MM.1S (cell line): Measurements from ENCODE around the gene PRSS27.

Experiments used
- DNase-seq: peaks from one replicate; pipeline ENCODE4 v3.0.0-alpha.2; 2015
- H2AFZ ChIP-seq: fragments of 300-600 bp; sonication (generic); 2 replicates; pipeline ENCODE4 v1.6.0; 2016; ENCODE audit warnings: antibody characterized with exemption, low read length
- H3F3A ChIP-seq: fragments of 300-600 bp; sonication (generic); 2 replicates; pipeline ENCODE4 v1.6.1; 2016; ENCODE audit warnings: mild to moderate bottlenecking, antibody characterized with exemption, low read length, moderate library complexity, mixed read lengths; ENCODE audit not compliant: insufficient read depth
- H3K27ac ChIP-seq: fragments of 300-600 bp; sonication (generic); 2 replicates; pipeline ENCODE4 v1.5.1; 2016; ENCODE audit warnings: mild to moderate bottlenecking, low read length
- H3K27me3 ChIP-seq: fragments of 300-600 bp; sonication (generic); replicated peaks from 2 replicates; pipeline ENCODE4 v1.6.0; 2016; ENCODE audit warnings: low read length; ENCODE audit not compliant: insufficient read depth
- H3K36me3 ChIP-seq: fragments of 300-600 bp; sonication (generic); replicated peaks from 2 replicates; pipeline ENCODE4 v1.6.1; 2016; ENCODE audit warnings: mild to moderate bottlenecking, low read length, mixed read lengths; ENCODE audit not compliant: insufficient read depth
- H3K4me1 ChIP-seq: fragments of 300-600 bp; sonication (generic); 2 replicates; pipeline ENCODE4 v1.6.1; 2016; ENCODE audit warnings: low read length, mixed read lengths
- H3K4me2 ChIP-seq: fragments of 300-600 bp; sonication (generic); 2 replicates; pipeline ENCODE4 v1.6.0; 2016; ENCODE audit warnings: low read depth, low read length
- H3K4me3 ChIP-seq: fragments of 300-600 bp; sonication (generic); 2 replicates; pipeline ENCODE4 v1.5.1; 2016; ENCODE audit warnings: low read length, mixed read lengths
- H3K79me2 ChIP-seq: fragments of 300-600 bp; sonication (generic); 2 replicates; pipeline ENCODE4 v1.6.1; 2016; ENCODE audit warnings: mixed run types, low read length, mixed read lengths
- H3K9ac ChIP-seq: fragments of 300-600 bp; sonication (generic); 2 replicates; pipeline ENCODE4 v1.6.1; 2016; ENCODE audit warnings: low read length, mixed read lengths
- H3K9me2 ChIP-seq: fragments of 300-600 bp; sonication (generic); replicated peaks from 2 replicates; pipeline ENCODE4 v1.6.1; 2016; ENCODE audit warnings: mild to moderate bottlenecking, low read length, mixed read lengths; ENCODE audit not compliant: insufficient read depth
- H3K9me3 ChIP-seq: fragments of 300-600 bp; sonication (generic); replicated peaks from 2 replicates; pipeline ENCODE4 v1.6.1; 2016; ENCODE audit warnings: mild to moderate bottlenecking, low read length, mixed read lengths; ENCODE audit not compliant: insufficient read depth
- H4K20me1 ChIP-seq: fragments of 300-600 bp; sonication (generic); 2 replicates; pipeline ENCODE4 v1.6.1; 2016; ENCODE audit warnings: mild to moderate bottlenecking, low read length, moderate library complexity, mixed read lengths; ENCODE audit not compliant: insufficient read depth
- CTCF ChIP-seq: fragments of 300-600 bp; sonication (generic); IDR thresholded peaks from 2 replicates; pipeline ENCODE4 v1.5.1; 2016; ENCODE audit warnings: antibody characterized with exemption, low read length, mixed read lengths
- EZH2 ChIP-seq: fragments of 300-600 bp; sonication (generic); optimal IDR thresholded peaks from 2 replicates; pipeline ENCODE3; 2017; ENCODE audit warnings: low read depth, mild to moderate bottlenecking, antibody characterized with exemption, low read length, mixed read lengths
- EZH2phosphoT487 ChIP-seq: fragments of 300-600 bp; sonication (generic); IDR thresholded peaks from 2 replicates; pipeline ENCODE4 v1.6.1; 2018; ENCODE audit warnings: antibody characterized with exemption, low read length

PRSS27 gene

GRCh38 chr16:2742323-2743006 is 22.4 kb upstream of the PRSS27 start:
- Histone ChIP-seq H2AFZ (no peak overlapping the region), H3K9me3 (no peaks in the 10 kb centered on the region), H3F3A (no peaks in the 10 kb centered on the region), H3K27ac (no peak overlapping the region), H3K4me1 (no peaks in the 10 kb centered on the region), H3K4me3 (no peak overlapping the region), H3K4me2 (no peak overlapping the region), H3K36me3 (no peaks in the 10 kb centered on the region), H4K20me1 (no peaks in the 10 kb centered on the region), H3K9me2 (no peaks in the 10 kb centered on the region), H3K9ac (no peak overlapping the region), H3K27me3 (peaks cover 19% of the 10 kb centered on the region; the same call in 1 of the 2 replicates), H3K79me2 (no peaks in the 10 kb centered on the region)
- TF ChIP-seq EZH2phosphoT487, result no peak
- no peak for TF ChIP-seq CTCF
- no peak for TF ChIP-seq EZH2
- DNase-seq, result no peak

GRCh38 chr16:2741168-2741567 is 21.1 kb upstream of the PRSS27 start:
- no peaks in the 10 kb centered on the region for H3K9me2 ChIP-seq
- H3K79me2 ChIP-seq, result no peaks in the 10 kb centered on the region
- no peaks in the 10 kb centered on the region for H4K20me1 ChIP-seq
- H3K36me3 ChIP-seq, result no peaks in the 10 kb centered on the region
- peaks cover 19% of the 10 kb centered on the region; the same call in 1 of the 2 replicates for H3K27me3 ChIP-seq
- no peaks in the 10 kb centered on the region for H3F3A ChIP-seq
- no peak overlapping the region for H3K9ac ChIP-seq
- H3K4me2 ChIP-seq, result no peak overlapping the region
- TF ChIP-seq EZH2 (no peak), CTCF (no peak), EZH2phosphoT487 (no peak)
- H3K4me3 ChIP-seq, result no peak overlapping the region
- no peak for DNase-seq
- H3K9me3 ChIP-seq, result no peaks in the 10 kb centered on the region
- no peak overlapping the region for H3K27ac ChIP-seq
- no peaks in the 10 kb centered on the region for H3K4me1 ChIP-seq
- H2AFZ ChIP-seq, result no peak overlapping the region

GRCh38 chr16:2740476-2740875 is 20.5 kb upstream of the PRSS27 start:
- no peak for DNase-seq
- Histone ChIP-seq H3K9me3 (no peaks in the 10 kb centered on the region), H3K9me2 (no peaks in the 10 kb centered on the region), H3K9ac (no peak overlapping the region), H2AFZ (no peak overlapping the region), H3K79me2 (no peaks in the 10 kb centered on the region), H4K20me1 (no peaks in the 10 kb centered on the region), H3K4me1 (no peaks in the 10 kb centered on the region), H3F3A (no peaks in the 10 kb centered on the region), H3K27me3 (peaks cover 17% of the 10 kb centered on the region; the same call in 1 of the 2 replicates), H3K36me3 (no peaks in the 10 kb centered on the region), H3K27ac (no peak overlapping the region), H3K4me3 (no peak overlapping the region), H3K4me2 (no peak overlapping the region)
- TF ChIP-seq EZH2phosphoT487 (no peak), EZH2 (no peak), CTCF (no peak)
